Neural crest cell (in vitro differentiated cells): ENCODE measurements around the gene INPP4B. TPM values are rescaled to one million over a fixed set of nuclear protein-coding genes. Genes with fewer than 3 reads are reported as not detected.
"Not testable (repeated sequence)": the region's sequence is repeated elsewhere in the genome, so short reads cannot be mapped to it uniquely, and the experiment has no call there.

Experiments used
- DNase-seq: peaks from one replicate; pipeline ENCODE4 v3.0.0; 2021; ENCODE audit warnings: low read depth, mixed read lengths, low spot score
- H3K27ac Mint-ChIP-seq: one replicate; pipeline ENCODE4 v1.8.0; 2021; ENCODE audit warnings: mild to moderate bottlenecking, mixed read lengths; ENCODE audit not compliant: unreplicated experiment
- H3K27me3 Mint-ChIP-seq: 2 replicates; pipeline ENCODE4 v1.8.0; 2021; ENCODE audit warnings: low read depth, mild to moderate bottlenecking, mixed read lengths
- H3K36me3 Mint-ChIP-seq: 2 replicates; pipeline ENCODE4 v1.8.0; 2021; ENCODE audit warnings: low read depth, mild to moderate bottlenecking, mixed read lengths
- H3K4me1 Mint-ChIP-seq: 2 replicates; pipeline ENCODE4 v1.8.0; 2021; ENCODE audit warnings: mixed read lengths
- H3K4me3 Mint-ChIP-seq: one replicate; pipeline ENCODE4 v1.8.0; 2021; ENCODE audit warnings: mild to moderate bottlenecking, mixed read lengths
- H3K9me3 Mint-ChIP-seq: 2 replicates; pipeline ENCODE4 v1.8.0; 2021; ENCODE audit warnings: mixed read lengths
- total RNA-seq: library from RNA; stranded (reverse); gene quantifications from 2 replicates; pipeline ENCODE4 v1.2.1, GENCODE V29; 2021
- TF ChIP-seq, protein P1 (sequence below): fragments of 200-600 bp; sonication (generic); conservative IDR thresholded peaks from 2 replicates; pipeline ENCODE4 v1.5.0; 2021; ENCODE audit warnings: antibody characterized with exemption, mild to moderate bottlenecking

INPP4B gene
- total RNA-seq, 1 donor from 2014 or later, result 7.3 TPM

DNA sequence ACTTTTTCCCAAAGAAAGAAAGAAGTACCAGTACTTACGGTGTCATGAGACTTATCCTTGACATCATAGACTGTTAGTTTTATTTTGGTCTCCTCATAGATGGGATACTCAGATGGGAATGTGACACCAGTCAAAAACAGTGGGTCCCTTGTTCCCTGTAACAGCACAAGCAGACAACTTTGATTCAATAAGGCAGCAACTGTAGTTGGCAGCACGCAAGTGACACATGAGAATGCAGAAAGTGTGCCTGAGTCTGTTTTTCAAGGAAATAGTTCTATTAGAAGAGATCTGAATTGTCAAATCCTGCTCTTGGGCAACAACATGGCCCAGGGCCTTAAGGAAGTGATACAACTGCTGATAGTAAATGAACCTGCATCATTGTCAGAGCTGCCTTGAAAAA, 443.2 kb downstream of the INPP4B start:
- Mint-ChIP-seq H3K27me3 (no peaks in the 10 kb centered on the region), H3K4me1 (peaks cover 48% of the 10 kb centered on the region), H3K4me3 (peak overlapping the region; percentile 74), H3K27ac (peak overlapping the region; percentile 96), H3K36me3 (peaks cover 4% of the 10 kb centered on the region), H3K9me3 (no peaks in the 10 kb centered on the region)
- DNase-seq, result no peak
- TF ChIP-seq, protein P1, sequence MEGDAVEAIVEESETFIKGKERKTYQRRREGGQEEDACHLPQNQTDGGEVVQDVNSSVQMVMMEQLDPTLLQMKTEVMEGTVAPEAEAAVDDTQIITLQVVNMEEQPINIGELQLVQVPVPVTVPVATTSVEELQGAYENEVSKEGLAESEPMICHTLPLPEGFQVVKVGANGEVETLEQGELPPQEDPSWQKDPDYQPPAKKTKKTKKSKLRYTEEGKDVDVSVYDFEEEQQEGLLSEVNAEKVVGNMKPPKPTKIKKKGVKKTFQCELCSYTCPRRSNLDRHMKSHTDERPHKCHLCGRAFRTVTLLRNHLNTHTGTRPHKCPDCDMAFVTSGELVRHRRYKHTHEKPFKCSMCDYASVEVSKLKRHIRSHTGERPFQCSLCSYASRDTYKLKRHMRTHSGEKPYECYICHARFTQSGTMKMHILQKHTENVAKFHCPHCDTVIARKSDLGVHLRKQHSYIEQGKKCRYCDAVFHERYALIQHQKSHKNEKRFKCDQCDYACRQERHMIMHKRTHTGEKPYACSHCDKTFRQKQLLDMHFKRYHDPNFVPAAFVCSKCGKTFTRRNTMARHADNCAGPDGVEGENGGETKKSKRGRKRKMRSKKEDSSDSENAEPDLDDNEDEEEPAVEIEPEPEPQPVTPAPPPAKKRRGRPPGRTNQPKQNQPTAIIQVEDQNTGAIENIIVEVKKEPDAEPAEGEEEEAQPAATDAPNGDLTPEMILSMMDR, result no peak

DNA sequence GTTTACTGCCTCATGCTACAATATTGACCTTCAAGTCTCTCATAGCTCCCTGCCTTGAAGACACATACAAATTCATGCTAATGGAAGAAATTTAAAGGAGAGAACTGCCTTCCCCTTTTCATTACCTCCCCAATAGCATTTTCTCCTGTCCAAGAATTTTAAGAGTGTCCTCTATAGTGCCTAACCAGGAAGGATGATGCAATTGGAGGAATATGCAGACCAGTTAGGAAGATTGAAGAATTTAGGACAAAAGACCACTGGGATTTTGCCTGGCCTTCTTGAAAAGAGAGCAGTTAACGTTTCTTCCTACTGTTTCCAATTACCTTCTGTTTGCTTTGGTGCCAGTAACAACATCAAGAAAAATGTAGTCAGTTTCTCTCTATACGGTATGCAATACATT, 443.9 kb downstream of the INPP4B start:
- peak overlapping the region; percentile 74 for H3K4me3 Mint-ChIP-seq
- peak overlapping the region; percentile 96 for H3K27ac Mint-ChIP-seq
- DNase-seq, result no peak
- no peaks in the 10 kb centered on the region for H3K27me3 Mint-ChIP-seq
- peaks cover 4% of the 10 kb centered on the region for H3K36me3 Mint-ChIP-seq
- TF ChIP-seq, protein P1, result no peak
- H3K4me1 Mint-ChIP-seq, result peaks cover 48% of the 10 kb centered on the region
- no peaks in the 10 kb centered on the region for H3K9me3 Mint-ChIP-seq

DNA sequence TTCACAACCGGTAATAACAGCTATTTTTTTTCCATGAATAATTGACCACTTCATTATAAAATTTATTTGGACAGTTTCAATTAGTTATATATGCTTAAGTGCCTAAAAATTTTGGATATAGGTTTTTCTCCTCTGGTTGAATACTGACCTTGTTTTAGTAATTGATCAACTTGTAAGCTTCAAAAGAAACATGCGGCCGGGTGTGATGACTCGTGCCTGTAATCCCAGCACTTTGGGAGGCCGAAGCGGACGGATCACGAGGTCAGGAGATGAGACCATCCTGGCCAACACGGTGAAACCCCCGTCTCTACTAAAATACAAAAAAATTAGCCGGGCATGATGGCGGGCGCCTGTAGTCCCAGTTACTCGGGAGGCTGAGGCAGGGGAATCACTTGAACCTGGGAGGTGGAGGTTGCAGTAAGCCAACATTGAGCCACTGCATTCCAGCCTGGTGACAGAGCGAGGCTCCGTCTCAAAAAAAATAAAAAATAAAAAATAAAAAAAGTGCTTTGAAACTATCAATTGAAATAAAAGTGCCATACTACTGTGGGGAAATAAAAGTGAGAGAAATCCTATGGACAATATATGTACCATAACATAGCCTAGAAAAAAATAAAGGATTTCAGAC, 448.6 kb downstream of the INPP4B start:
- not testable (repeated sequence) for H3K9me3 Mint-ChIP-seq, H3K27me3 Mint-ChIP-seq, H3K4me3 Mint-ChIP-seq, H3K27ac Mint-ChIP-seq, DNase-seq, H3K36me3 Mint-ChIP-seq
- peaks cover 15% of the 10 kb centered on the region for H3K4me1 Mint-ChIP-seq

DNA sequence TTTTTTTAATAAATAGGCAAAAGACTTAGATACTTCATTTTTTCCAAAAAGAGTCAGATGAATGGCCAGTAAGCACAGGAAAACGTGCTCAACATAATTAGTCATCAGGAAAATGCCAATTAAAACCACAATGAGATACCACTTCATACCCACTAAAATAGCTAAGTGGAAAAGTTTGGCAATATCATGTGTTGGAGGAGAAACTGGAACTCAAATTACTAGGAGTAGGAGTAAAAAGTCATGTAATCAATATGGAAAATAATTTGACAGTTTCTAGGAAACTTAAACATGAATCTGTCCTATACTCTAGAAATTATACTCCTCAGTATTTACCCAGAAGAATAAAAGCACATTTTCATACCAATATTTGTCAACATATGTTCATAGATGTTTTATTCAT, 449.8 kb downstream of the INPP4B start:
- H3K36me3 Mint-ChIP-seq, result peaks cover 9% of the 10 kb centered on the region
- no peak for DNase-seq
- H3K27ac Mint-ChIP-seq, result no peak overlapping the region
- peaks cover 2% of the 10 kb centered on the region for H3K9me3 Mint-ChIP-seq
- peaks cover 5% of the 10 kb centered on the region for H3K4me1 Mint-ChIP-seq
- H3K27me3 Mint-ChIP-seq, result no peaks in the 10 kb centered on the region
- TF ChIP-seq, protein P1, result no peak
- no peak overlapping the region for H3K4me3 Mint-ChIP-seq

DNA sequence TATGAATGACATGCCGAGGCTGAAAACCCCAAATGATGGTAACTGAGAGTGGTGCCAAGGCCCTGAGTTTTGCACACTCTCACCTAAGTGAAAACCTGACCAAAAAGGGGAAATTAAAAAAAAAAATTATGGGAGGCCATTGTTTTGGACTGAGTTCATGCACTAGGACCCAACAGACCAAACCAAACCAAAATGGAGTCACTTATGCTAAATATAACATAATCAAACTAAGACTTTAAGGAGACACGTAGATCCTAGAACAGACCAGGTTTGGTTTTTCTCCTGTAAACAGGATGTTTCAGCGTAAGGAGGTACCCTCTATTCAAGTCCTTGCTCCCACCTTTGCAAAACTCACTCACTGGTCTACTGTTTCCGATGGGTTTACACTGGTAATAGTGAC, 453.0 kb downstream of the INPP4B start:
- H3K27ac Mint-ChIP-seq, result no peak overlapping the region
- H3K36me3 Mint-ChIP-seq, result peaks cover 5% of the 10 kb centered on the region
- H3K4me3 Mint-ChIP-seq, result no peak overlapping the region
- TF ChIP-seq, protein P1, result no peak
- H3K9me3 Mint-ChIP-seq, result peaks cover 2% of the 10 kb centered on the region
- no peaks in the 10 kb centered on the region for H3K4me1 Mint-ChIP-seq
- H3K27me3 Mint-ChIP-seq, result no peaks in the 10 kb centered on the region
- DNase-seq, result no peak

DNA sequence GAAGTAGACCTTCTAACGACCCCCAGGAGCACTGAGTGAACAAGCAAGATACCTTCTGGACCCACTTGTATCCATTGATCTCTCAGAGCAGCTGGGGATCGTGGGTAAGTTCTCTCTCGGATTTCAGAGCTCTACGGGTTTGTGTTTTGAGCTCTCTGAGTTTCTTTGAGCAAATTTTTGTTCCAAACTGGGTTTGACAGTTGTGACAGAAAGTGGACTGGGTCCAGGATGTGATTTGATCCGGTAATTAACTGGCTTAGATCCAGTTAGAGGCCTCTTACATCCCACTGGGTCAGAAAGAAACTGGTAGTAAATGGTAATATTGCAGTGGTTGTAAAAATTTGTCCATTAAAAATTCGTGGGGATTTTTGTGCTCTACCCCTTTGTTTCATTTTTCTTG, 459.2 kb downstream of the INPP4B start:
- Mint-ChIP-seq H3K36me3 (no peaks in the 10 kb centered on the region), H3K4me1 (no peaks in the 10 kb centered on the region), H3K27ac (no peak overlapping the region), H3K4me3 (no peak overlapping the region), H3K27me3 (no peaks in the 10 kb centered on the region), H3K9me3 (peaks cover 2% of the 10 kb centered on the region)
- DNase-seq, result no peak
- TF ChIP-seq, protein P1, result no peak
